Mesenteric fat pad (tissue), 1 donor: ENCODE data around the gene GADD45B. TPM values are rescaled to one million over a fixed set of nuclear protein-coding genes. Genes with fewer than 3 reads are reported as not detected.
"Not testable (repeated sequence)": the region's sequence is repeated elsewhere in the genome, so short reads cannot be mapped to it uniquely, and the experiment has no call there.

ENCODE experiments used
- DNase-seq: peaks from one replicate; pipeline ENCODE4 v3.0.0-alpha.2; 2020; ENCODE audit warnings: low spot score
- microRNA-seq: library from miRNA; unstranded; fragments of <30 nt; microRNA quantifications from one replicate; pipeline ENCODE4 v1.2.0, GENCODE V29; 2020; ENCODE audit warnings: borderline number of aligned reads
- total RNA-seq: library from RNA; stranded (reverse); fragmentation: NEBNext Ultra II Directional; extraction: Animal tissue kit (Norgen Biotek cat#: 25700); gene quantifications from one replicate; pipeline ENCODE4 v1.2.1, GENCODE V29; 2021
- donor health status: DM: yes; HTN: yes; CAD: no.

The GADD45B gene
- total RNA-seq, 1 donor from 2014 or later: 365 TPM

DNA sequence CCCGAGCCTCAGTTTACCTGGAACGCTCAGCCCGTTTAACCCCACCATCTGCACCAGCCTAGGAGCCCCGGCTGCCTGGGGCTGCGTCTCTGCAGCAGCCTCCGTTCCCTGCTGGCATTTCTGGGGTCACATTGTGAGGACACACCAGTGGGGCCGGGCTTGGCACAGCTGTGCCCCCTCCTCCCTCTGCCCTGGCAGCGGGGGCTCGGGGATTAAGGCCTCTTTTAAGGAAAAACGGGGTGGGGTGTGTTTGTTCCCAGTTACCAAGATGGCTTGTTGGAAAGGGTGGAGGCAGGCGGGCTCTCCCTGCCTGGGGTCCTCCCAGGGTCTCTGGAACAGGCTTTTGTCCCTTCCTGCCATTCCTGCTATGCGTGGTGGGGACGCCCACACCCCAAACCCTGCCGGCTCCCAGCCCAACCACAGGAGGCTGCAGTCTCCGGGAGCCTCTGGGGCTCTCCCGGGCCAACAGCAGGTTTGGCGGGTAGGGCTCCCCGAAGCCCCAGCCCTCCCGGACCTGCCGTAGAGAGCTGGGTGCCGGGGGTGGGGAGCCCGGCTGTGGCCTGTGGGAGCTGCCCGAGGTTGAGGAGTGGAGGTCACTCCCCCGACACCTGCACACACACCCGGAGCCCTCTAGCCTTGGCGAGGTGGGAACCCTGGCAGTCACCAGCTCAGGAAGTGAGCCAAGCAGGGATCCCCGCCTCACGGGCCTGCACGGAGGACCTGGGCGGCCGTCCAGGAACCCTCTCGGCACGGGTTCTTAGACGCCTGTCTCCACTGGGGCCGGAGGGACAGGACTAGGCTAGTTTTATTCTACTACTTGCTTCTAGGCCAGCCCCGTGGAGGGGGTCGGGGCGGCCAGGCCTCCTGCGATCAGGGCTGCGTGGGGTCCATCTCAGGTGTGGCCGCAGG, 36.9 kb downstream of the GADD45B start:
- no peak for DNase-seq

DNA sequence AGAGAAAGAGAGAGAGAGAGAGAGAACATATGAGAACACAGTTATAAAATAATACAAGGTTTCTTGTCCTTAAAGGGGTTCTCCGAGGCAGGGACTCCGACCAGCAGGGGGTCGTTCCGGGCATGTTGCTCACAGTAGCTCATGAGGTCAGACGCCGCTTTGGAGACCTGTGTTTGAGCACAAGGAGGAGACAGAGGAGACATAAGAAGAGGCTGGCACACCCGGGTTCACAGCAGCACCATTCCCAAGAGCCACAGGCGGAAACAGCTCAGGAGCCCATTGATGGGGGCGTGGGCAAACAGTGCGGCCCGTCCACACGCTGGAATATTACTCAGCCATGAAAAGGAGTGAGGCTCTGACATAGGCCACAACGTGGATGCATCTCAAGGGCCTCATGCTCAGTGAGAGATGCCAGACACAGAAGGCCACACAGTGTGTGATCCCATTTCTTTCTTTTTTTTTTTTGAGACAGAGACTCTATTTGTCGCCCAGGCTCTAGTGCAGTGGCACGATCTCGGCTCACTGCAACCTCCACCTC, 39.1 kb downstream of the GADD45B start:
- DNase-seq: no peak

DNA sequence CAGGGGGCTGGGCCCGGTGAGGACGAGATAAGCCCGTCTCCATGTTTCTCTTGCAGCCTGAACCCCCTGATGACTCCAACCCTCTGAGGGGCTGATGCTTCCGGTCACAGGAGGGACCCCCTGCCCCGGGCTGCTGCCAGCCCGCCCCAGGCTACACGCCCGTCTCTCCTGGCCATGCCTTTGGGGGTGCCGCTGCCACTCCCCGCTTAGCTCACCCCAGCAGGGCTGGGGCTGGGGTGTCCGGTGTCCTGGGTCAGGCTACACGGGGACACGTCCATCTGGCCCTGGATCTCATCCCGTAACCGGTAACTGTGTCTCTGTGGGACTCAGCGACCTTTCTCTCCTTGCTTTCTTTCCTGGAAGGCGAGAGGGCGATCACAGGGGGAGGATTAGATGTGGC, 40.8 kb downstream of the GADD45B start:
- DNase-seq: no peak

DNA sequence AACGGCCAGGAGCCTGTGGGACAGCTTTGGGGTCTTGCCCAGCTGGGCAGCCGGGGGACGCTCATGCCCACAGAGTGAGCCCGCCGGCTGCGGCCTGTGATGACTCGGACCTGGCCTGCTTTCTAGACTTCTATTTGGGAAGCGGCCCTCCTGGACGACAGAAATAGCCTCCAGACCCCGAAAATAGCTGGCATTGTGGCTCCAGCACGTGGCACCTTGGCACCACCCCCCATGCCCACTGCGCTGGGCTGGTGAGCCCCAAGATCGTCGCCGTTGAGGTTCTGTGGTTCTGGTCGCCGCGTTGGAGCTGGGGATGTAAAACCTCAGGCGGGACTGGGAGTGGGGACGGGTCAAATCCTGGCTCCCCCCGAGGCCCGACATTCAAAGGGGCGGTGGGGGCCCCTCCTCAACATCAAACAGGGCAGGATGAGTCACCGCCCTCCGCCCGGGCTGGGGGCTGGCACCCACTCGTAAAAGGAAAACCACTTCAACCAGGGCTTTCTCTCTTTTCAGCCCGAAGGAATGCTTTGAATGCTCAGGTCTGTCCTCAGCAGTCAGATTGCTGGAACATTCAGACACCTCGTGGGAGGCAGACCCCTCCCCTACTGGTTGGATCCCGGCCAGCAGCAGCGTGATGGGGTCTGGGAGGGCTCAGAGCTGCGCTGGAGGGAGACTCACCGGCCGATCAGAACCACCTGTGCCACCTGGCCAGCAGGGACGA, 42.1 kb downstream of the GADD45B start:
- no peak for DNase-seq

DNA sequence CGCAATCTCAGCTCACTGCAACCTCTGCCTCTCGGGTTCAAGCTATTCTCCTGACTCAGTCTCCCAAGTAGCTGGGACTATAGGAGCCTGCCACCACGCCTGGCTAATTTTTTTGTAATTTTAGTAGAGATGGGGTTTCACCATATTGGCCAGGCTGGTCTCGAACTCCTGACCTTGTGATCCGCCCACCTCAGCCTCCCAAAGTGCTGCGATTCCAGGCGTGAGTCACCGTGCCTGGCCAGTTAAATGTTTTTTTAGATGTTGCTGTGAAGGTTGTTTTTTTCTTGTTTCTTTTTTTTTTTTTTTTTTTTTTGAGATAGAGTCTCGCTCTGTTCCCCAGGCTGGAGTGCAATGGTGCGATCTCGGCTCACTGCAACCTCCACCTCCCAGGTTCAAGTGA, 42.9 kb downstream of the GADD45B start:
- DNase-seq: not testable (repeated sequence)

DNA sequence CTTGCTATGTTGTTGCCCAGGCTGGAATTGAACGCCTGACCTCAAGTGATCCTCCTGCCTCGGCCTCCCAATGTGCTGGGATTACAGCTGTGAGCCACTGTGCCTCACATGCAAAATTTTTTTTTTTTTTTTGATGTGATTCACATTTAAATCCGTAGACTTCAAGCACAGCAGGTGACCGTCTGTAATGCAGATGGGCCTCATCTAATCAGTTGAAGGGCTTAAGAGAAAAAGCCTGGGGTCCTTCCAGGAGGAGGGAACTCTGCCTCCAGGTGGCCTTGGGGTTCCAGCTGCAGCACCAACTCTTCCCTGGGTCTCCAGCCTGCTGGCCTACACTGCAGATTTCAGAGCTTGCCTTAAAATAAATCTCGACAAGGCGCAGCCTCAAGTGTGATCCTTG, 43.6 kb downstream of the GADD45B start:
- DNase-seq: no peak

DNA sequence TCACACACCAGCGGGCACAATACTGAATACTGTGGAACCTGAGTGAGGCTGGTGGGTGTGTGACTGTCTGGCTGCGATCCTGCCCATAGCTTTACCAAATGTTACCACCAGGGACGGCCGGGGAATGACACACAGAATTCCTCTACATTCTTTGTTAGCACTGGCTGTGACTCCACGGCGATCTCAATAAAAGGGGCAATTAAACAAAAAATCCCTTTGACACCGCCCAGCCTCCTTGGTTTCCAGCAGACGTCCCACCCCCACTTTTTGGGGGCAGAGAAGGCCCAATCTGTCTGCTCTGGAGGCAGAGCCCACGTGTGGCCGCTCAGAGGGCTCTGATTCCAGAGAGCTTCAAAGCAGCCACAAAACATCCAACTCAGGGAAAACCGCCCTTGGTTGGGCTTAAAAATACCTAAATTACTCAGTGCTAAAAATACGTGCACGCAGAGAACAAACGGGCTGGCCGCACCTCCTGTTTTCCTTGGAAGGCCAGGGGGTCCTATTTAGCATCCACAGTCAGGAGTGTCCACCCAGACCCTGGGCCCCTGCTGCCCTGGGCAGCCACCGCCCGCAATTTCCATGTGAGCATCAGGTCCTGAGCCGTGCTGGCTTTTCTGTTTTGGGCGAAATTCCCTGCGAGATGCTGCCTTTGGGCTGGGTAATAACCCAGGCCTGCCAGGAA, 47.8 kb downstream of the GADD45B start:
- no peak for DNase-seq

DNA sequence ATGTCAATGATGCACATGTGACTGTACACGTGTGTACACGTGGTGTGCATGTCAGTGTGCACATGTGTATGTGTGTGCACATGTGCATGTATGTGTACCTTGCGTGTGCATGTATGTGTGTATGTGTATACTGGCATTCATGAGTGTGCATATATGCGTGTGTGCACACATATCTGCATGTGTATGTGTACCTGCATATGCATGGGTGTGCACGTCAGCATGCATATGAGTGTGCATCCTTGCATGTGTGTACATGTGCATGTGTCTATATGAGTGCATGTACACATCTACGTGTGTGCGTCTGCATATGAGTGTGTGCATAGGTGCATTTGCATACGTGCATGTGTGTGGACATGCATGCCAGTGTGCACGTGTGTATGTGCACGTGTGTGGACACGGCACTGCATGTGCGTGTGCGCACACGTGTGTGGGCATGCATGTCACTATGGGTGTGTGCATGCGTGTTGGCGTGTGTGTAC, 48.5 kb downstream of the GADD45B start:
- DNase-seq: no peak

DNA sequence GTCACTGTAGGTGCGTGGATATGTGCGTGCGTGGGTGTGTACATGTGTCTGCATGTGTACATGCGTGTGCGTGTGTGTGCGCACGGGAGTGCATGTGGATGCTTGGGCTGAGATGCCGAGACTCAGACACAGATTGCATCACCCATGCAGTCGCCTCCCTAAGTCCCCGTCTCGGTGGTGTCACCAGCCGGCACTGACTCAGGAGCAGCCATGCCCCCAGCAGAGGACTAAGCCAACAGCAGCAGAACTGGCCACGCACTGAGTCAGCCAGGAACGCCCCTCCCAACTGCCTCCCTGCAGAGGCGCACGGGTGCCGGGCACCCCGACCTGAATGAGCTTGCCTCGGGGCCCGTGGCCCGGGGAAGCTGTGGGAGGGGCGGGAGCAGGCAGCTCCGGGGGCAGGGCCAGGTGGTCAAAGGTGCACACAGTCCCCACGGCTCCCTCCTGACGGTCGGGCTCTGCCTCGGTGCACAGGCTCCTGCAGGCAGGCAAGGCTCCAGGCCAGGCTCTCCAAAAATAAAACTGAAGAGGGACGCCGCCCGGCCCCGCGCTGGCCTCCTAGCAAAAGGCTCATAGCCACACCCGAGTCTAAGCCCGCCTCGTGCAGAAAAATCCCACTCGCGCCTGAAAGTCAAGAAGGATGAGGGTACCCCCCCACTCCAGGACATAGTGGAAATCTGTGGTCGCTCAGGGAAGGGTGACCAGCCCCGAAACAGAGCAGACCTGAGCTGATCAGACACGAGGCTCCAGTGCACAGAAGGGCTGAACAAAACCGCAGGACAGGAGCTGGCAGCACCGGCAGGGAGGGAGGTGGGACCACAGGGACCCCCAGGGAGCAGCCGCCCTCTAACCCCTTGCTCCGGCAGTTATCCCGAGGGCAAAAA, 49.2 kb downstream of the GADD45B start:
- DNase-seq: no peak

DNA sequence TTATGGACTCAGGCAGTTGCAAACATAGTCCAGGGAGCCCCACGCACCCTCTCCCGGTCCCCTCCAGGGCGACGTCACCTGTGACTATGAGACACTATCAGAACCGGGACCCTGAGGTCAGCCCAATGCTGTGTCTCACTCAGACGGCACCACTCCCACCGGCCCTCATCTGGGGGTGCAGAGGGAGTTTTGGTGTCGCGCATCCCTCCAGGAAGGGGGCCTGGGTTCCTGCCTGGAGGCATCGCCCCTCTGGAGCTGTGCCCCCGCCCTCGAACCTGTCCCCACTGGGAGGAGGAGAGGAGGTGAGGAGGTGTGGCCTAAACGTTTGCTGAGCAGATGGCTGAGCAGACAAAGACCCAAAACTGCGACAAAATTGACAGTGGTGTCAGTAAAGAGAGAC, 51.2 kb downstream of the GADD45B start:
- no peak for DNase-seq

DNA sequence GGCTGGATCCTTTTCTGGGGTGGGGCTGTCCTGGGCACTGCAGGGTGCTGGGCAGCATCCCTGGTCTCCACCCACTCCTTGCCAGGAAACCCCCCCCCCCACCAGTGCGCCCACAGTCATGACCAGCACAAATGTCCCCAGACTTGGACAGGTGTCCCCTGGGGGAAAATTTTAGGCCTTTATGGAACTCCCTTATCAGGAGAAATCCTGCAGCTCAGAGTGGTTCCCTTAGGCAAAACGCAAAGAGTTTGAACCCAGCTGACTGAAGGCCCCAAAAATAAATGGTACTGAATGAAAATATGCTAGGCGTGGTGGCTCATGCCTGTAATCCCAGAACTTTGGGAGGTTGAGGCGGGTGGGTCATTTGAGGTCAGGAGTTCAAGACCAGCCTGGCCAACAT, 51.8 kb downstream of the GADD45B start:
- no peak for DNase-seq

Small RNA genes lying within 50 kb of the gene (microRNA-seq; reads per million reads assigned to microRNA genes)
- not detected for gene MIR7108

Other genes with a start within 250 kb of the GADD45B start
- gene PLEKHJ1, start 239.8 kb upstream of the GADD45B start, total RNA-seq: 46.4 TPM
- 46.2 TPM for gene SF3A2, start 239.3 kb upstream of the GADD45B start, total RNA-seq
- 0.93 TPM for gene AMH, start 226.8 kb upstream of the GADD45B start, total RNA-seq
- not detected for gene JSRP1, start 219.7 kb upstream of the GADD45B start, total RNA-seq
- gene PEAK3, start 194.0 kb upstream of the GADD45B start, total RNA-seq: 2.6 TPM
- gene LINGO3, start 168.0 kb upstream of the GADD45B start, total RNA-seq: not detected
- 49.6 TPM for gene LSM7, start 147.5 kb upstream of the GADD45B start, total RNA-seq
- gene SPPL2B, start 147.4 kb upstream of the GADD45B start, total RNA-seq: 37.8 TPM
- gene TMPRSS9, start 115.9 kb upstream of the GADD45B start, total RNA-seq: not detected
- gene TIMM13, start 48.5 kb upstream of the GADD45B start, total RNA-seq: 80.3 TPM
- 19.6 TPM for gene LMNB2, start 19.2 kb upstream of the GADD45B start, total RNA-seq
- 1.7 TPM for gene GNG7, start 226.6 kb downstream of the GADD45B start, total RNA-seq
- 1.1 TPM for gene DIRAS1, start 245.2 kb downstream of the GADD45B start, total RNA-seq